Panc1 (cell line): ENCODE results near the gene SUGP1. TPM values are rescaled to one million over a fixed set of nuclear protein-coding genes. Genes with fewer than 3 reads are reported as not detected.

Experiments used
- ATAC-seq: fragments of 200-7000 bp; cut with Tn5 transposase; 2 replicates; pipeline ENCODE4 v1.9.1; 2020; ENCODE audit warnings: mild to moderate bottlenecking, moderate library complexity
- BruUV-seq: library from RNA; stranded (reverse); fragments of 400-500 nt; replicated peaks from 2 replicates; lab custom pipeline; 2021; lab: Mats Ljungman, UMichigan
- CTCF ChIA-PET: fragments of 300-600 bp; sonication (Branson Sonifier 250); formaldehyde crosslinking; loops from one replicate; lab custom pipeline; 2022; ENCODE audit warnings: antibody characterized with exemption; lab: Charles Lee
- POLR2A ChIA-PET: fragments of 300-600 bp; sonication (Branson Sonifier 250); formaldehyde crosslinking; loops from one replicate; lab custom pipeline; 2022; ENCODE audit warnings: antibody characterized with exemption; lab: Charles Lee
- DNase-seq: peaks from one replicate; pipeline ENCODE4 v3.0.0-alpha.2; 2010; ENCODE audit warnings: low read depth, low spot score
- H3K27ac ChIP-seq: 2 replicates; pipeline ENCODE4 v1.5.1; 2011; ENCODE audit warnings: mild to moderate bottlenecking, low read length, inconsistent platforms
- H3K27me3 ChIP-seq: fragments of 200-500 bp; sonication (Bioruptor generic); 2 replicates; pipeline ENCODE4 v1.6.0; 2014; ENCODE audit warnings: low read length, inconsistent platforms; ENCODE audit not compliant: control insufficient read depth, insufficient read depth
- H3K36me3 ChIP-seq: fragments of 200-500 bp; sonication (Bioruptor generic); 2 replicates; pipeline ENCODE4 v1.5.1; 2014; ENCODE audit warnings: inconsistent platforms, mild to moderate bottlenecking, low read length, moderate library complexity; ENCODE audit not compliant: control insufficient read depth, insufficient read depth
- H3K4me1 ChIP-seq: 2 replicates; pipeline ENCODE4 v1.5.1; 2011; ENCODE audit warnings: inconsistent platforms, mild to moderate bottlenecking, low read length, moderate library complexity; ENCODE audit not compliant: control insufficient read depth, insufficient read depth
- H3K4me3 ChIP-seq, 2 experiments: 2 replicates each; pipeline ENCODE4 v1.5.1; 2011 to 2012; ENCODE audit warnings: low read depth in 2 of 2, low read length in 2 of 2, mild to moderate bottlenecking in 2 of 2, inconsistent platforms in 1 of 2, moderate library complexity in 1 of 2
- H3K9me3 ChIP-seq: fragments of 200-500 bp; sonication (Bioruptor generic); 2 replicates; pipeline ENCODE4 v1.5.1; 2014; ENCODE audit warnings: low read depth, mild to moderate bottlenecking, inconsistent platforms, low read length, moderate library complexity; ENCODE audit not compliant: control insufficient read depth, insufficient read depth
- CTCF ChIP-seq: fragments of 450-650 bp; IDR thresholded peaks from 2 replicates; pipeline ENCODE4 v1.5.1; 2017; ENCODE audit warnings: mild to moderate bottlenecking
- POLR2AphosphoS5 ChIP-seq: IDR thresholded peaks from 2 replicates; pipeline ENCODE4 v1.6.1; 2012; ENCODE audit warnings: mild to moderate bottlenecking, low read depth, low read length, moderate library complexity
- REST ChIP-seq, 2 experiments: IDR thresholded peaks; 2 replicates each; pipeline ENCODE4 v1.6.1; 2011 to 2012; ENCODE audit warnings: low read depth in 2 of 2, control low read depth in 1 of 2, low read length in 1 of 2, mild to moderate bottlenecking in 1 of 2, moderate library complexity in 1 of 2; ENCODE audit not compliant: insufficient read depth in 1 of 2
- SIN3A ChIP-seq: IDR thresholded peaks from 2 replicates; pipeline ENCODE4 v1.6.1; 2012; ENCODE audit warnings: low read depth, mild to moderate bottlenecking, low read length, moderate library complexity, borderline replicate concordance; ENCODE audit not compliant: insufficient read depth
- TCF7L2 ChIP-seq: IDR thresholded peaks from 2 replicates; pipeline ENCODE4 v1.6.1; 2011; ENCODE audit warnings: mild to moderate bottlenecking, low read depth, low read length, inconsistent platforms
- in situ Hi-C: cut with HindIII; loops from 2 replicates; pipeline ENCODE4 v1.10.0; 2016; ENCODE audit warnings: low sequenced_read_pairs, low pct_unique_long_range_greater_than_20kb
- intact Hi-C: fragments of 100-400 bp; cut with micrococcal nuclease; formaldehyde crosslinking; loops from one replicate; pipeline ENCODE4 v1.10.0; 2022; ENCODE audit not compliant: unreplicated experiment
- total RNA-seq: library from RNA; stranded (reverse); gene quantifications from one replicate; pipeline ENCODE4 v1.2.1, GENCODE V29; 2021; ENCODE audit not compliant: unreplicated experiment

Gene SUGP1
- total RNA-seq, 1 experiment from 2014 or later, result 41.5 TPM

- ChIA-PET POLR2A (interaction anchor here (0.5 kb wide), 1 partner anchor 11 kb away, joined by 4 read pairs; no protein-coding TSS in a partner anchor), CTCF (interaction anchor here (0.5 to 1.0 kb wide), 3 partner anchors 27 to 170 kb away, joined by 3 to 8 read pairs (median 8); no protein-coding TSS in a partner anchor)
- ATAC-seq (no peak), DNase-seq (no peak)
- Histone ChIP-seq H3K9me3 (no peaks in the 10 kb centered on the region), H3K4me1 (peaks cover 5% of the 10 kb centered on the region; the same call in 1 of the 2 replicates), H3K27ac (no peak overlapping the region), H3K27me3 (no peaks in the 10 kb centered on the region), H3K4me3 (no peak overlapping the region), H3K36me3 (no peaks in the 10 kb centered on the region; the same call in 1 of the 2 replicates)
- intact Hi-C loops, result no loop called here
- no TSS peak for BruUV-seq
- in situ Hi-C loops, result no loop called here
- TF ChIP-seq REST (IDR thresholded peaks at IDR 0.05; ENCODE audit: insufficient read depth in 1 of 2, low read depth in 2 of 2, low read length in 1 of 2), result no peak
- no peak for TF ChIP-seq CTCF
- no peak for TF ChIP-seq SIN3A
- no peak for TF ChIP-seq POLR2AphosphoS5
- TF ChIP-seq TCF7L2, result no peak
Observed at GRCh38 chr19:19315444-19315843, 4.9 kb downstream of the SUGP1 start.

DNA sequence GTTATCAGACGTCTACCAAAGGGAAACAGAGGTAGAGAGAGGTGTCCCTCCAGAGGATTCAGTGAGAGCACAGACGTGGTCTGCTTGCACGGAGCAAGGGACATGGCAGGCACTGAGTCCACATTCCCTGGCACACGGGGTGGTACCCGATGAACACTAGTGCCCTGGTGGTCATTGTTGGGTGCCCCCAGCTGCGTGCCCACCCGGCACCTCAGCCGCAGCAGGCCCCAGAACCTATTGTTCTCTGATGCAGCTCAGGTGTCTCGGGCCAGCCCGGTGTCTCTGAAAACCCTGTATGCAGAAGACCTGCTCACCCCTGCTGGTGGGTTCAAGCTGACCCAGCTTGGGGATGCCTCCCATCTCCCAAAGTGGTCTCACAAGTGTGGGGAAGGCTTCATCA is 11.9 kb downstream of the SUGP1 start:
- intact Hi-C loops, result no loop called here
- TF ChIP-seq CTCF (no peak), REST (IDR thresholded peaks at IDR 0.05; ENCODE audit: insufficient read depth in 1 of 2, low read depth in 2 of 2, low read length in 1 of 2) (no peak), SIN3A (no peak), TCF7L2 (no peak), POLR2AphosphoS5 (no peak)
- ChIA-PET CTCF (no interaction called here), POLR2A (no interaction called here)
- no TSS peak for BruUV-seq
- no peak for ATAC-seq
- Histone ChIP-seq H3K9me3 (no peaks in the 10 kb centered on the region), H3K4me3 (no peak overlapping the region), H3K27me3 (no peaks in the 10 kb centered on the region), H3K36me3 (no peaks in the 10 kb centered on the region), H3K4me1 (no peaks in the 10 kb centered on the region), H3K27ac (no peak overlapping the region)
- in situ Hi-C loops, result no loop called here
- no peak for DNase-seq
